Stomach (tissue), 4 donors: ENCODE measurements around the gene CTNNA3.

Experiments
- CTCF ChIP-seq, 7 experiments: fragments of 450-650 bp in 4 of 7; fragments of 200-600 bp in 3 of 7; sonication (generic) in 3 of 7; IDR thresholded peaks; one replicate each; pipeline ENCODE4 v1.5.1; 2016 to 2019; ENCODE audit warnings: antibody characterized with exemption in 7 of 7, control low read depth in 2 of 7, mild to moderate bottlenecking in 1 of 7
- EP300 ChIP-seq: sonication (generic); formaldehyde crosslinking; IDR thresholded peaks from one replicate; pipeline ENCODE4 v1.6.1; 2017; ENCODE audit warnings: antibody characterized with exemption
- POLR2A ChIP-seq, 4 donors: fragments of 450-650 bp; IDR thresholded peaks; one replicate each; pipeline ENCODE4 v1.6.1; 2016; ENCODE audit warnings: antibody characterized with exemption in 4 of 4, control low read depth in 2 of 4, mild to moderate bottlenecking in 1 of 4, moderate library complexity in 1 of 4
- POLR2AphosphoS5 ChIP-seq, 3 donors: sonication (generic); formaldehyde crosslinking; IDR thresholded peaks; one replicate each; pipeline ENCODE4 v1.6.1; 2016; ENCODE audit warnings: antibody characterized with exemption in 3 of 3

- TF ChIP-seq CTCF (IDR thresholded peaks at IDR 0.05): no peak
- TF ChIP-seq POLR2AphosphoS5 (IDR thresholded peaks at IDR 0.05): no peak
- TF ChIP-seq POLR2A (IDR thresholded peaks at IDR 0.05): no peak
- TF ChIP-seq EP300: no peak
Observed at GRCh38 chr10:66813122-66813521, 882.9 kb downstream of the CTNNA3 start.
